Right kidney (tissue), 9 donors: Measurements from ENCODE around the gene MYL4.
"Not testable (repeated sequence)": the region's sequence is repeated elsewhere in the genome, so short reads cannot be mapped to it uniquely, and the experiment has no call there.

ENCODE experiments used
- DNase-seq: peaks from one replicate; pipeline ENCODE4 v3.0.0-alpha.2; 2016
- long read RNA-seq, 8 donors: transcript quantifications; one replicate each; lab custom pipeline, GENCODE V29; 2026

Gene MYL4
- long read RNA-seq, donor 1: 0 reads
- long read RNA-seq, donor 2: 0 reads
- long read RNA-seq, donor 3, partial matches to known transcripts: 0 of 2 reads
- long read RNA-seq, donor 3, other reads (novel, unspliced or antisense): 0 of 2 reads
- long read RNA-seq, donor 4: 0 reads
- long read RNA-seq, donor 5, partial matches to known transcripts: 0 of 1 reads
- long read RNA-seq, donor 5, other reads (novel, unspliced or antisense): 0 of 1 reads
- long read RNA-seq, donor 6, partial matches to known transcripts: 0 of 2 reads
- long read RNA-seq, donor 6, other reads (novel, unspliced or antisense): 0 of 2 reads
- long read RNA-seq, donor 7: 0 reads
- long read RNA-seq, donor 8, partial matches to known transcripts: 0 of 1 reads
- long read RNA-seq, donor 8, other reads (novel, unspliced or antisense): 0 of 1 reads

- no peak for DNase-seq
Measured at GRCh38 chr17:47208744-47209488, at the start of gene MYL4. MYL4 (plus strand) TSS chr17:47209348; CDS start chr17:47209423, 75 bp downstream.

- no peak for DNase-seq
Measured at GRCh38 chr17:47162013-47162622, 47.0 kb upstream of the MYL4 start.

GRCh38 chr17:47164263-47164662, 44.9 kb upstream of the MYL4 start:
- no peak for DNase-seq

- no peak for DNase-seq
Measured at GRCh38 chr17:47165137-47165536, 44.0 kb upstream of the MYL4 start.

- not testable (repeated sequence) for DNase-seq
Measured at GRCh38 chr17:47166854-47167253, 42.3 kb upstream of the MYL4 start.

GRCh38 chr17:47168896-47169295, 40.3 kb upstream of the MYL4 start:
- not testable (repeated sequence) for DNase-seq

GRCh38 chr17:47170710-47171109, 38.4 kb upstream of the MYL4 start:
- no peak for DNase-seq

- no peak for DNase-seq
Measured at GRCh38 chr17:47172696-47173565, 36.2 kb upstream of the MYL4 start.

GRCh38 chr17:47174823-47175222, 34.3 kb upstream of the MYL4 start:
- DNase-seq: not testable (repeated sequence)

- no peak for DNase-seq
Measured at GRCh38 chr17:47176389-47176826, 32.7 kb upstream of the MYL4 start.

- no peak for DNase-seq
Measured at GRCh38 chr17:47177261-47177660, 31.9 kb upstream of the MYL4 start.

- DNase-seq: no peak
Measured at GRCh38 chr17:47179141-47179540, 30.0 kb upstream of the MYL4 start.

GRCh38 chr17:47180337-47180736, 28.8 kb upstream of the MYL4 start:
- DNase-seq: no peak

- DNase-seq: not testable (repeated sequence)
Measured at GRCh38 chr17:47180988-47181387, 28.2 kb upstream of the MYL4 start.

- no peak for DNase-seq
Measured at GRCh38 chr17:47184681-47185080, 24.5 kb upstream of the MYL4 start.

- no peak for DNase-seq
Measured at GRCh38 chr17:47188271-47188875, 20.8 kb upstream of the MYL4 start.

- peak; percentile 100 for DNase-seq
Measured at GRCh38 chr17:47188876-47189731, 20.0 kb upstream of the MYL4 start, which contains the start of gene CDC27. CDC27 (minus strand) TSS chr17:47189295; CDS start chr17:47189172, 123 bp downstream.

- no peak for DNase-seq
Measured at GRCh38 chr17:47189732-47190237, 19.4 kb upstream of the MYL4 start.

- no peak for DNase-seq
Measured at GRCh38 chr17:47190243-47190642, 18.9 kb upstream of the MYL4 start.

- no peak for DNase-seq
Measured at GRCh38 chr17:47190770-47191169, 18.4 kb upstream of the MYL4 start.
